Measurements from ENCODE around the gene CKS1B.

CKS1B gene

GRCh38 chr1:154941333-154942013, 33.0 kb upstream of the CKS1B start:
- DNase-seq (ENCODE audit: low spot score), result no peak
- no peak for TF ChIP-seq CTCF (IDR thresholded peaks at IDR 0.05; ENCODE audit: extremely low read depth, missing control alignments)

- peak; percentile 61 for TF ChIP-seq CTCF (IDR thresholded peaks at IDR 0.05; ENCODE audit: extremely low read depth, missing control alignments)
- peak; percentile 69 for DNase-seq (ENCODE audit: low spot score)
These were observed 30.7 kb upstream of the CKS1B start for GRCh38 chr1:154943649-154944400.

- no peak for DNase-seq (ENCODE audit: low spot score)
- TF ChIP-seq CTCF (IDR thresholded peaks at IDR 0.05; ENCODE audit: extremely low read depth, missing control alignments), result no peak
These were observed 29.9 kb upstream of the CKS1B start for GRCh38 chr1:154944401-154945159.

- no peak for DNase-seq (ENCODE audit: low spot score)
- TF ChIP-seq CTCF (IDR thresholded peaks at IDR 0.05; ENCODE audit: extremely low read depth, missing control alignments), result no peak
These were observed 29.1 kb upstream of the CKS1B start for GRCh38 chr1:154945160-154945961.

- no peak for TF ChIP-seq CTCF (IDR thresholded peaks at IDR 0.05; ENCODE audit: extremely low read depth, missing control alignments)
- no peak for DNase-seq (ENCODE audit: low spot score)
These were observed 28.3 kb upstream of the CKS1B start for GRCh38 chr1:154945962-154946850.

GRCh38 chr1:154948079-154948478, 26.4 kb upstream of the CKS1B start:
- TF ChIP-seq CTCF (IDR thresholded peaks at IDR 0.05; ENCODE audit: extremely low read depth, missing control alignments), result no peak
- DNase-seq (ENCODE audit: low spot score), result no peak
